Fibroblast of upper back skin (primary cell): ENCODE results near the gene TH.

Experiments
- DNase-seq: peaks from one replicate; pipeline ENCODE4 v3.0.0-alpha.2; 2013

TH gene

GRCh38 chr11:2207773-2208621, 36.4 kb upstream of the TH start:
- no peak for DNase-seq

GRCh38 chr11:2207212-2207611, 35.6 kb upstream of the TH start:
- DNase-seq, result no peak

GRCh38 chr11:2205981-2206690, 34.5 kb upstream of the TH start:
- DNase-seq, result no peak

GRCh38 chr11:2205214-2205720, 33.7 kb upstream of the TH start:
- no peak for DNase-seq

- DNase-seq, result no peak
Observed at GRCh38 chr11:2204361-2205213, 33.0 kb upstream of the TH start.

GRCh38 chr11:2203440-2204259, 32.0 kb upstream of the TH start:
- no peak for DNase-seq

GRCh38 chr11:2202900-2203439, 31.4 kb upstream of the TH start:
- DNase-seq, result no peak

GRCh38 chr11:2202071-2202899, 30.7 kb upstream of the TH start:
- DNase-seq, result no peak

GRCh38 chr11:2201542-2201941, 29.9 kb upstream of the TH start:
- no peak for DNase-seq

- no peak for DNase-seq
Observed at GRCh38 chr11:2200957-2201519, 29.4 kb upstream of the TH start.

- no peak for DNase-seq
Observed at GRCh38 chr11:2200536-2200935, 28.9 kb upstream of the TH start.

GRCh38 chr11:2199466-2200341, 28.1 kb upstream of the TH start:
- DNase-seq, result no peak

GRCh38 chr11:2198621-2199365, 27.2 kb upstream of the TH start:
- DNase-seq, result no peak

GRCh38 chr11:2197771-2198520, 26.3 kb upstream of the TH start:
- no peak for DNase-seq

GRCh38 chr11:2196970-2197770, 25.6 kb upstream of the TH start:
- peak; percentile 57 for DNase-seq

- no peak for DNase-seq
Observed at GRCh38 chr11:2195756-2196088, 24.1 kb upstream of the TH start.
